GM10266 (cell line): Measurements from ENCODE around the gene UGT2A1.

Experiments used
- DNase-seq: peaks from one replicate; pipeline ENCODE4 v3.0.0; 2012; ENCODE audit errors: extremely low spot score
- TF ChIP-seq, protein P1 (sequence below): IDR thresholded peaks from 2 replicates; pipeline ENCODE4 v1.5.1; 2012; ENCODE audit warnings: mild to moderate bottlenecking, low read depth; ENCODE audit not compliant: control insufficient read depth, insufficient read depth; ENCODE audit errors: missing control alignments

The UGT2A1 gene

DNA sequence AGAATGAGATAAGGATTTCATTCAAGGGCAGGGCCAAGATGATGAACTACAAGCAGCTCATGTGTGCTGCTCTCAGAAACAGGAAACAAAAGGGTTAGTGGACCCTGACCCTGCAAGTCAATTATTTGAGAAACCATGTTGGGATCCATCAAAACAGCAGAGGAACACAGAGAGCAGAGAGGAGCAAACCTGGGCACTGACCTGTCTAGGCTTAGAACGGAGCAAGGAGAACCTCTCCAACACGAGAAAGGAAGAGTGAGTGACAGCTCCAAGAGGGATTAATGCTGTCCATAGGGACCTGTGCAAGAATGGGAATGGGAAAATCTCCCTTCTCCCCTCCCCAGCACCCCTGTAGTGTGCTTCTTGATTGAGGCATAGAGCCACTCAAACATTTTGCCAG, 103.4 kb downstream of the UGT2A1 start:
- no peak for DNase-seq
- TF ChIP-seq, protein P1, sequence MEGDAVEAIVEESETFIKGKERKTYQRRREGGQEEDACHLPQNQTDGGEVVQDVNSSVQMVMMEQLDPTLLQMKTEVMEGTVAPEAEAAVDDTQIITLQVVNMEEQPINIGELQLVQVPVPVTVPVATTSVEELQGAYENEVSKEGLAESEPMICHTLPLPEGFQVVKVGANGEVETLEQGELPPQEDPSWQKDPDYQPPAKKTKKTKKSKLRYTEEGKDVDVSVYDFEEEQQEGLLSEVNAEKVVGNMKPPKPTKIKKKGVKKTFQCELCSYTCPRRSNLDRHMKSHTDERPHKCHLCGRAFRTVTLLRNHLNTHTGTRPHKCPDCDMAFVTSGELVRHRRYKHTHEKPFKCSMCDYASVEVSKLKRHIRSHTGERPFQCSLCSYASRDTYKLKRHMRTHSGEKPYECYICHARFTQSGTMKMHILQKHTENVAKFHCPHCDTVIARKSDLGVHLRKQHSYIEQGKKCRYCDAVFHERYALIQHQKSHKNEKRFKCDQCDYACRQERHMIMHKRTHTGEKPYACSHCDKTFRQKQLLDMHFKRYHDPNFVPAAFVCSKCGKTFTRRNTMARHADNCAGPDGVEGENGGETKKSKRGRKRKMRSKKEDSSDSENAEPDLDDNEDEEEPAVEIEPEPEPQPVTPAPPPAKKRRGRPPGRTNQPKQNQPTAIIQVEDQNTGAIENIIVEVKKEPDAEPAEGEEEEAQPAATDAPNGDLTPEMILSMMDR: no peak

DNA sequence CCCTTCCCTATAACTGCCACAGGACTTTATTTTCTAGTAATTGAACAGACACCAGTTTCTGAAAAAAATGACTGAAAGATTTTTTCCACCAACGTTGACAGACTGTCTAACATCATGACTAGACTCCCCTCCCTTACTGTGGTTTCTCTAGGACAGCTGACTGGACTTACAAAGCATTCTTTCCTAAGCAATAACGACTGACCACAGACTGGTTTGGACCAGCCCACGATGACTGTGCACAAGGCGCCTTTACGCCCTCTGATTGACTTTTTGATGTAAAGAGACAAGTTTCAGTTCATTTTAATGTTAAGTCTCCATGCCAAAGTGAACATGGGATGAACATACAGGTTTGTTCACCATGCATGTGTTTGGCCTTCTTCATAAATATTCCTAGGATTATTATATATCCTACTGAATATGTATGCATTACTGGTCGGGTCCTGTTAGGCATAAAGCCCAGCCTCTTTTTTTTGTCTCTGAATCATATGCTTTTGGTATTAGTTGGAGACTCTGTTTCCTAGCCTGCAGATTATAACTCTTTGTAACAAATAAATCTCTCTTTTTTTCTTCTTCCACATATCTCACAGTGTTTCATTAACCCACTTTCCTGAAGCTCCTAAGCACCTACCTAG, 106.8 kb downstream of the UGT2A1 start:
- TF ChIP-seq, protein P1: no peak
- DNase-seq: no peak
